Activated B cell treated with CpG ODN at 0.5 μM for 24 hours (primary cell): ENCODE measurements around the gene SNAPC4. TPM values are rescaled to one million over a fixed set of nuclear protein-coding genes. Genes with fewer than 3 reads are reported as not detected.

Source experiments
- ATAC-seq: fragments of 200-7000 bp; cut with Tn5 transposase; one replicate; pipeline ENCODE4 v1.10.0; 2021; ENCODE audit warnings: low read depth, mild to moderate bottlenecking, moderate library complexity
- CTCF ChIA-PET: fragments of 350-600 bp; sonication (Branson Sonifier 250); formaldehyde crosslinking; loops from one replicate; lab custom pipeline; 2021; ENCODE audit warnings: antibody characterized with exemption; lab: Charles Lee
- POLR2A ChIA-PET: fragments of 350-600 bp; sonication (Branson Sonifier 250); formaldehyde crosslinking; loops from one replicate; lab custom pipeline; 2021; ENCODE audit warnings: antibody characterized with exemption; lab: Charles Lee
- DNase-seq: peaks from one replicate; pipeline ENCODE4 v3.0.0; 2022
- H3K27ac Mint-ChIP-seq: one replicate; pipeline ENCODE4 v1.8.0; 2020; ENCODE audit warnings: mixed read lengths
- H3K27me3 Mint-ChIP-seq: one replicate; pipeline ENCODE4 v1.8.0; 2021; ENCODE audit warnings: mixed read lengths
- H3K36me3 Mint-ChIP-seq: one replicate; pipeline ENCODE4 v1.8.0; 2021; ENCODE audit warnings: low read depth, mixed read lengths
- H3K4me1 Mint-ChIP-seq: one replicate; pipeline ENCODE4 v1.8.0; 2021; ENCODE audit warnings: mixed read lengths
- H3K4me3 Mint-ChIP-seq: one replicate; pipeline ENCODE4 v1.8.0; 2020; ENCODE audit warnings: mild to moderate bottlenecking, mixed read lengths
- H3K9me3 Mint-ChIP-seq: one replicate; pipeline ENCODE4 v1.8.0; 2020; ENCODE audit warnings: mixed read lengths
- intact Hi-C: fragments of 100-400 bp; cut with micrococcal nuclease; formaldehyde crosslinking; loops from one replicate; pipeline ENCODE4 v1.15.1; 2024
- total RNA-seq: library from RNA; stranded (reverse); gene quantifications from 2 replicates; pipeline ENCODE4 v1.2.3, GENCODE V29; 2022
- TF ChIP-seq, protein P1 (sequence below): fragments of 200-600 bp; IDR thresholded peaks from one replicate; pipeline ENCODE4 v1.8.0; 2022; ENCODE audit warnings: antibody characterized with exemption, mild to moderate bottlenecking

SNAPC4 gene
- total RNA-seq, 1 donor from 2014 or later: 22.2 TPM

DNA sequence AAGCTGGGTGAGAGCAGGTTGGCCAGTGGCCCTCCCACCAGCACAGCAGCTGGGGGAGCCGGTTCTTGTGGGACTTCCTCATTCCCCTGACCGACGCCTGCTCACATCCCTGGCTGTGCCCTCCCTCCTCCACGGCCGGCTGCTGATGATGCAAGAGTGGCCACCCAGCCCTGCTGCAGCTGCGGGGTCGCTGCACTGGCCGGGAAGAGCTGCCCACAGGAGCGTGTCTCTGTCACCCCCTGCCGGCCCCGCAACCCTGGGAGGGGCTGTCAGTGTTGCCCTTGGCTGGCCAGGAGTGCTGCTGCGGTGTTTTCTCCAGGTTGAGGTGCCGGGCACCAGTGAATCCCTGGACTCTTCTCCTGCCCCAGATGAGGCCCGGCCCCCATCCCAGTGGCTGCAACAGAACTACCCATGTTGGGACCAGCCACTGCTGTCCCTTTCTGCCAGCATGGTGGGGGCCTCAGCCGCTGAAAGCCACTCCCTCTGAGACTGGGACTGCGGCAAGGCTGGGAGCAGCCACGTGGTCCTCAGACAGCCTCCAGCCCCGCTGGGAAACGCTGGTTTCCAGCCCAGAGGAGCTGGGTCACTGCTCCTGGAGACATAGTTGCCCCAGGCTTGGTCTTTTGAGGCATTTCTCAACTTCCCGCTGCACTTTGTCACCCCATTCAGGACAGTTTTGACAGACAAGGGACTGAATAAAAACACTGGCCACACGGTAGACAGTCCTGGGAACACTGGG lies 27.2 kb downstream of the SNAPC4 start:
- peak; percentile 27 for ATAC-seq
- TF ChIP-seq, protein P1, sequence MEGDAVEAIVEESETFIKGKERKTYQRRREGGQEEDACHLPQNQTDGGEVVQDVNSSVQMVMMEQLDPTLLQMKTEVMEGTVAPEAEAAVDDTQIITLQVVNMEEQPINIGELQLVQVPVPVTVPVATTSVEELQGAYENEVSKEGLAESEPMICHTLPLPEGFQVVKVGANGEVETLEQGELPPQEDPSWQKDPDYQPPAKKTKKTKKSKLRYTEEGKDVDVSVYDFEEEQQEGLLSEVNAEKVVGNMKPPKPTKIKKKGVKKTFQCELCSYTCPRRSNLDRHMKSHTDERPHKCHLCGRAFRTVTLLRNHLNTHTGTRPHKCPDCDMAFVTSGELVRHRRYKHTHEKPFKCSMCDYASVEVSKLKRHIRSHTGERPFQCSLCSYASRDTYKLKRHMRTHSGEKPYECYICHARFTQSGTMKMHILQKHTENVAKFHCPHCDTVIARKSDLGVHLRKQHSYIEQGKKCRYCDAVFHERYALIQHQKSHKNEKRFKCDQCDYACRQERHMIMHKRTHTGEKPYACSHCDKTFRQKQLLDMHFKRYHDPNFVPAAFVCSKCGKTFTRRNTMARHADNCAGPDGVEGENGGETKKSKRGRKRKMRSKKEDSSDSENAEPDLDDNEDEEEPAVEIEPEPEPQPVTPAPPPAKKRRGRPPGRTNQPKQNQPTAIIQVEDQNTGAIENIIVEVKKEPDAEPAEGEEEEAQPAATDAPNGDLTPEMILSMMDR: no peak
- CTCF ChIA-PET: no interaction called here
- H3K9me3 Mint-ChIP-seq: no peaks in the 10 kb centered on the region
- intact Hi-C loops: no loop called here
- peaks cover 9% of the 10 kb centered on the region for H3K4me1 Mint-ChIP-seq
- H3K4me3 Mint-ChIP-seq: no peak overlapping the region
- no peaks in the 10 kb centered on the region for H3K27me3 Mint-ChIP-seq
- POLR2A ChIA-PET: interaction anchor here (1.1 kb wide), 1 partner anchor 10 kb away, joined by 3 read pairs; no protein-coding TSS in a partner anchor
- H3K27ac Mint-ChIP-seq: no peak overlapping the region
- DNase-seq: no peak
- peaks cover 5% of the 10 kb centered on the region for H3K36me3 Mint-ChIP-seq

GRCh38 chr9:136372006-136372405 lies 28.0 kb downstream of the SNAPC4 start:
- POLR2A ChIA-PET: interaction anchor here (1.1 kb wide), 1 partner anchor 9 kb away, joined by 3 read pairs; no protein-coding TSS in a partner anchor
- intact Hi-C loops: no loop called here

DNA sequence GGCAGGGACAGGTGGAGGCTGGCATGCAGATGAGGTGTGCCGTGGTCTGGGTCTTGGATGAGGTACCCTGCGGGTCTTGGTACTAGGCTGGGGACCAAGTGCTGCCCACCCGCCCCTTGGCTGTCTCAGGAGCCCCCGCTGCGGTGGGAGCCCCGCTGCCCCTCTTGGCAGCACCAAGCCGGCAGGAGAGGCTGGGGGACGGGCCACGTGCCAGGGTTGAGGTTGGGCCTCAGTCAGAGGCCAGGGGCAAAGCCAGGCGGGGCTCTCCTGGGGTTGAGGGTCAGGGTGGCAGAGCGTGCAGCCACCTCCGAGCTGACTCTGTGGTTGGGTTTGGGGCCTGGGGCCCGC lies 28.5 kb downstream of the SNAPC4 start:
- Mint-ChIP-seq H3K9me3 (no peaks in the 10 kb centered on the region), H3K27me3 (no peaks in the 10 kb centered on the region), H3K27ac (no peak overlapping the region), H3K4me3 (no peak overlapping the region), H3K36me3 (peaks cover 5% of the 10 kb centered on the region), H3K4me1 (peaks cover 9% of the 10 kb centered on the region)
- ATAC-seq (no peak), DNase-seq (no peak)
- TF ChIP-seq, protein P1: no peak
- ChIA-PET CTCF (no interaction called here), POLR2A (interaction anchor here (1.1 kb wide), 1 partner anchor 9 kb away, joined by 3 read pairs; no protein-coding TSS in a partner anchor)
- intact Hi-C loops: no loop called here

More at GRCh38 chr9:136372006-136372405, 28.0 kb downstream of the SNAPC4 start:
- Mint-ChIP-seq H3K4me1 (peaks cover 9% of the 10 kb centered on the region), H3K36me3 (peaks cover 5% of the 10 kb centered on the region), H3K4me3 (no peak overlapping the region), H3K27ac (no peak overlapping the region), H3K9me3 (no peaks in the 10 kb centered on the region), H3K27me3 (no peaks in the 10 kb centered on the region)
- CTCF ChIA-PET: no interaction called here
- ATAC-seq (no peak), DNase-seq (no peak)
- TF ChIP-seq, protein P1: no peak

- intact Hi-C loops: no loop called here
- Mint-ChIP-seq H3K4me1 (peaks cover 12% of the 10 kb centered on the region), H3K27me3 (no peaks in the 10 kb centered on the region), H3K27ac (no peak overlapping the region), H3K36me3 (peaks cover 5% of the 10 kb centered on the region), H3K9me3 (no peaks in the 10 kb centered on the region), H3K4me3 (no peak overlapping the region)
- ATAC-seq (no peak), DNase-seq (no peak)
- POLR2A ChIA-PET: interaction anchor here (0.9 kb wide), 1 partner anchor 21 kb away, joined by 3 read pairs; no protein-coding TSS in a partner anchor
- TF ChIP-seq, protein P1: no peak
- CTCF ChIA-PET: no interaction called here
Observed at GRCh38 chr9:136370687-136371532, 29.1 kb downstream of the SNAPC4 start.

- Mint-ChIP-seq H3K4me3 (no peak overlapping the region), H3K4me1 (peaks cover 12% of the 10 kb centered on the region), H3K36me3 (peaks cover 2% of the 10 kb centered on the region), H3K27me3 (no peaks in the 10 kb centered on the region), H3K27ac (no peak overlapping the region), H3K9me3 (no peaks in the 10 kb centered on the region)
- DNase-seq (no peak), ATAC-seq (no peak)
- POLR2A ChIA-PET: interaction anchor here (0.9 kb wide), 1 partner anchor 22 kb away, joined by 3 read pairs; no protein-coding TSS in a partner anchor
- TF ChIP-seq, protein P1: no peak
- intact Hi-C loops: no loop called here
- CTCF ChIA-PET: no interaction called here
Observed at GRCh38 chr9:136370037-136370436, 29.9 kb downstream of the SNAPC4 start.
